ENCODE results near the gene SLCO4A1.

DNA sequence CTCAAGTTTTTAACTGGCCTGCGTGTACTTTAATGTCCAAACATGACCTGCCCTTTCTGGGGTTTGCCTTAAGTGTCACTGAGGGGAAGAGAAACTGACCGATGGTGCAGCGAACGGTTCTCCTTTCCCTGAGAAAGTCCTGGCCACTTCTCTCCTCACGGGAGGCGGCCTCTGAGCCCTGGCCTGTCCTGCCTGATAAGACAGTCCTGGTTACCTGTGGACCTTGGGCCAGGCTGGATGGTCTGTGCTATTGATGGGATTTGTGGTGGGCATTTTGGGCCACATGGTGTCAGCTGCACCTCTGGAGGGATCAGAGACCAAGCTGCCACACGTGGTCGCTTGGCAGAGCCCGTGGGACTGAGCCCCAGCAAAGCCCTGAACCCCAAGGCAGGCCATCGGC is 54.7 kb downstream of the SLCO4A1 start:
- TF ChIP-seq, protein P1, sequence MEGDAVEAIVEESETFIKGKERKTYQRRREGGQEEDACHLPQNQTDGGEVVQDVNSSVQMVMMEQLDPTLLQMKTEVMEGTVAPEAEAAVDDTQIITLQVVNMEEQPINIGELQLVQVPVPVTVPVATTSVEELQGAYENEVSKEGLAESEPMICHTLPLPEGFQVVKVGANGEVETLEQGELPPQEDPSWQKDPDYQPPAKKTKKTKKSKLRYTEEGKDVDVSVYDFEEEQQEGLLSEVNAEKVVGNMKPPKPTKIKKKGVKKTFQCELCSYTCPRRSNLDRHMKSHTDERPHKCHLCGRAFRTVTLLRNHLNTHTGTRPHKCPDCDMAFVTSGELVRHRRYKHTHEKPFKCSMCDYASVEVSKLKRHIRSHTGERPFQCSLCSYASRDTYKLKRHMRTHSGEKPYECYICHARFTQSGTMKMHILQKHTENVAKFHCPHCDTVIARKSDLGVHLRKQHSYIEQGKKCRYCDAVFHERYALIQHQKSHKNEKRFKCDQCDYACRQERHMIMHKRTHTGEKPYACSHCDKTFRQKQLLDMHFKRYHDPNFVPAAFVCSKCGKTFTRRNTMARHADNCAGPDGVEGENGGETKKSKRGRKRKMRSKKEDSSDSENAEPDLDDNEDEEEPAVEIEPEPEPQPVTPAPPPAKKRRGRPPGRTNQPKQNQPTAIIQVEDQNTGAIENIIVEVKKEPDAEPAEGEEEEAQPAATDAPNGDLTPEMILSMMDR (IDR thresholded peaks at IDR 0.05): no peak
- TF ChIP-seq POLR2A (IDR thresholded peaks at IDR 0.05): no peak
